GM18502 (cell line): ENCODE data around the gene DCAF16.

Source experiments
- ATAC-seq: cut with Tn5 transposase; IDR thresholded peaks from one replicate; pipeline ENCODE4 v1.9.1; 2021; ENCODE audit warnings: mild to moderate bottlenecking; ENCODE audit not compliant: unreplicated experiment, poor library complexity

DCAF16 gene

DNA sequence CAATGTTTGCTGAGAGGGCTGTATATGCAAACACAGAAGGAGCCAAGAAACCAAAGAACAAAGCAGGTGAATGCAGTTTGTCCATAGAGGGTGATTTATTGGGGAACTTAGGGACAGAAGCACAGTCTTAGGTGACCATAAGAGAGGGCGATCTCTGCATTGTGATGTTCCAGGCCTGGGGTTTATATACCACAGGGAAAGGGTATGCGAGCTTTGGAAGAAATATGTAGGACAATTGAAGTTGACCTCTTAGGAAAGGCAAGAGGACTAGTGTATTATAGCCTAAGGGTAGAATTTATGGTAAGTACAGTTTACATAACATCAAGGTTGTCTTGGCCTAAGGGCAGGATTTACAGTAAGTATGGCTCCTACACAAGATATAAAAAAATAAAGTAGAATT, 56.9 kb downstream of the DCAF16 start:
- ATAC-seq = no peak
